ENCODE data around the gene C17orf78.
"Not testable (repeated sequence)": the region's sequence is repeated elsewhere in the genome, so short reads cannot be mapped to it uniquely, and the experiment has no call there.

C17orf78 gene

GRCh38 chr17:37375706-37376105, at the start of gene C17orf78:
TSS of gene C17orf78 (plus strand) at chr17:37375985. CDS start at chr17:37376093, 108 bp downstream.
- no peak for DNase-seq

GRCh38 chr17:37327341-37328090, 48.3 kb upstream of the C17orf78 start:
- no peak for DNase-seq

GRCh38 chr17:37338847-37339246, 36.9 kb upstream of the C17orf78 start:
- no peak for DNase-seq

GRCh38 chr17:37339321-37339720, 36.5 kb upstream of the C17orf78 start:
- DNase-seq, result no peak

- no peak for DNase-seq
Measured at GRCh38 chr17:37340804-37341203, 35.0 kb upstream of the C17orf78 start.

- DNase-seq, result no peak
Measured at GRCh38 chr17:37342589-37342988, 33.2 kb upstream of the C17orf78 start.

GRCh38 chr17:37344519-37344918, 31.3 kb upstream of the C17orf78 start:
- no peak for DNase-seq

- not testable (repeated sequence) for DNase-seq
Measured at GRCh38 chr17:37346863-37347402, 28.9 kb upstream of the C17orf78 start.

- not testable (repeated sequence) for DNase-seq
Measured at GRCh38 chr17:37356796-37357569, 18.8 kb upstream of the C17orf78 start.

GRCh38 chr17:37358098-37358829, 17.5 kb upstream of the C17orf78 start:
- DNase-seq, result peak; percentile 36

- peak; percentile 86 for DNase-seq
Measured at GRCh38 chr17:37358830-37359681, 16.7 kb upstream of the C17orf78 start.

- DNase-seq, result no peak
Measured at GRCh38 chr17:37359682-37360188, 16.1 kb upstream of the C17orf78 start.

- DNase-seq, result no peak
Measured at GRCh38 chr17:37360632-37361031, 15.2 kb upstream of the C17orf78 start.

GRCh38 chr17:37361543-37361942, 14.2 kb upstream of the C17orf78 start:
- DNase-seq, result no peak

GRCh38 chr17:37365589-37365988, 10.2 kb upstream of the C17orf78 start:
- DNase-seq, result no peak

GRCh38 chr17:37368577-37368976, 7.2 kb upstream of the C17orf78 start:
- no peak for DNase-seq

- DNase-seq, result peak; percentile 24
Measured at GRCh38 chr17:37373530-37374159, 2.1 kb upstream of the C17orf78 start.

- DNase-seq, result no peak
Measured at GRCh38 chr17:37382056-37382455, 6.3 kb downstream of the C17orf78 start.

- no peak for DNase-seq
Measured at GRCh38 chr17:37384560-37385149, 8.9 kb downstream of the C17orf78 start.

GRCh38 chr17:37385474-37385990, 9.7 kb downstream of the C17orf78 start:
- no peak for DNase-seq

- no peak for DNase-seq
Measured at GRCh38 chr17:37386462-37386861, 10.7 kb downstream of the C17orf78 start.

Measured in KG1 (cell line).